22Rv1 (cell line): ENCODE results near the gene SSC4D.

Experiments used
- CTCF ChIP-seq: fragments of 450-650 bp; IDR thresholded peaks from 2 replicates; pipeline ENCODE4 v1.5.1; 2017; ENCODE audit warnings: mild to moderate bottlenecking
- ZFX ChIP-seq: fragments of 450-650 bp; IDR thresholded peaks from 2 replicates; pipeline ENCODE4 v1.6.1; 2017; ENCODE audit warnings: antibody characterized with exemption, borderline replicate concordance

- TF ChIP-seq CTCF (no peak), ZFX (no peak)
Measured at GRCh38 chr7:76409537-76409936, at the start of gene SSC4D.
